Measurements from ENCODE around the gene DDC. TPM values are rescaled to one million over a fixed set of nuclear protein-coding genes. Genes with fewer than 3 reads are reported as not detected.
"Not testable (repeated sequence)": the region's sequence is repeated elsewhere in the genome, so short reads cannot be mapped to it uniquely, and the experiment has no call there.

The DDC gene
- total and polyA plus RNA-seq, 10 donors = 0.03 to 0.55 (median 0.29) TPM; not detected in 4

- Histone ChIP-seq H3K4me1 (no peaks in the 10 kb centered on the region), H3K27ac (no peak overlapping the region), H3K4me3 (no peak overlapping the region), H3K27me3 (replicated peaks in 1 of 7) (peaks cover 0 to 33% (median 0%) of the 10 kb centered on the region in 7 donors), H3K36me3 (no peaks in the 10 kb centered on the region), H3K9me3 (no peaks in the 10 kb centered on the region)
- intact Hi-C loops (cut with DNase I; ENCODE audit: low total_unique reads) = no loop called here
- no peak for DNase-seq
- TF ChIP-seq CTCF (IDR thresholded peaks at IDR 0.05 in 8 of 11, conservative IDR thresholded peaks at IDR 0.05 in 3 of 11) (no peak), POLR2A (IDR thresholded peaks at IDR 0.05) (no peak), POLR2AphosphoS5 (IDR thresholded peaks at IDR 0.05) (no peak)
- WGBS, 5 donors = 71 to 87% (median 82%) methylated on average over 10 to 14 of the region's 14 CpGs
These were observed 10.5 kb downstream of the DDC start for GRCh38 chr7:50554431-50555322.

GRCh38 chr7:50553973-50554372, 11.2 kb downstream of the DDC start:
- Histone ChIP-seq H3K27ac (no peak overlapping the region), H3K36me3 (no peaks in the 10 kb centered on the region), H3K9me3 (no peaks in the 10 kb centered on the region), H3K4me1 (no peaks in the 10 kb centered on the region), H3K4me3 (no peak overlapping the region), H3K27me3 (replicated peaks in 1 of 7) (peaks cover 0 to 26% (median 0%) of the 10 kb centered on the region in 7 donors)
- intact Hi-C loops (cut with DNase I; ENCODE audit: low total_unique reads) = no loop called here
- DNase-seq = no peak
- no peak for TF ChIP-seq POLR2A (IDR thresholded peaks at IDR 0.05)
- no peak for TF ChIP-seq CTCF (IDR thresholded peaks at IDR 0.05 in 8 of 11, conservative IDR thresholded peaks at IDR 0.05 in 3 of 11)
- no peak for TF ChIP-seq POLR2AphosphoS5 (IDR thresholded peaks at IDR 0.05)
- WGBS, 5 donors = 40 to 55% (median 49%) methylated on average over 3 of the region's 3 CpGs

GRCh38 chr7:50552921-50553320, 12.3 kb downstream of the DDC start:
- H3K4me3 ChIP-seq = no peak overlapping the region
- no peak overlapping the region for H3K27ac ChIP-seq
- intact Hi-C loops (cut with DNase I; ENCODE audit: low total_unique reads) = no loop called here
- H3K27me3 ChIP-seq (replicated peaks in 1 of 7) = peaks cover 0 to 19% (median 0%) of the 10 kb centered on the region in 7 donors
- WGBS, 5 donors = 40 to 60% (median 50%) methylated on average over 4 of the region's 4 CpGs
- DNase-seq = no peak
- no peaks in the 10 kb centered on the region for H3K9me3 ChIP-seq
- H3K36me3 ChIP-seq = no peaks in the 10 kb centered on the region
- no peaks in the 10 kb centered on the region for H3K4me1 ChIP-seq
- TF ChIP-seq POLR2A (IDR thresholded peaks at IDR 0.05) (no peak), CTCF (IDR thresholded peaks at IDR 0.05 in 8 of 11, conservative IDR thresholded peaks at IDR 0.05 in 3 of 11) (no peak), POLR2AphosphoS5 (IDR thresholded peaks at IDR 0.05) (no peak)

- Histone ChIP-seq H3K9me3 (no peaks in the 10 kb centered on the region), H3K27me3 (replicated peaks in 1 of 7) (peaks cover 0 to 19% (median 0%) of the 10 kb centered on the region in 7 donors), H3K27ac (no peak overlapping the region), H3K36me3 (no peaks in the 10 kb centered on the region), H3K4me1 (no peaks in the 10 kb centered on the region), H3K4me3 (no peak overlapping the region)
- intact Hi-C loops (cut with DNase I; ENCODE audit: low total_unique reads) = no loop called here
- 72 to 93% (median 86%) methylated on average over 4 of the region's 4 CpGs for WGBS, 5 donors
- DNase-seq = no peak
- TF ChIP-seq POLR2AphosphoS5 (IDR thresholded peaks at IDR 0.05) = no peak
- no peak for TF ChIP-seq CTCF (IDR thresholded peaks at IDR 0.05 in 8 of 11, conservative IDR thresholded peaks at IDR 0.05 in 3 of 11)
- no peak for TF ChIP-seq POLR2A (IDR thresholded peaks at IDR 0.05)
These were observed 13.1 kb downstream of the DDC start for GRCh38 chr7:50552139-50552538.

- intact Hi-C loops (cut with DNase I; ENCODE audit: low total_unique reads); DNase-seq: not testable (repeated sequence)
These were observed 19.6 kb downstream of the DDC start for GRCh38 chr7:50545613-50546012.

More at GRCh38 chr7:50545613-50546012, 19.6 kb downstream of the DDC start:
- not testable (repeated sequence) for H3K27me3 ChIP-seq (replicated peaks in 1 of 7); H3K36me3 ChIP-seq; H3K4me1 ChIP-seq; H3K4me3 ChIP-seq; H3K9me3 ChIP-seq; H3K27ac ChIP-seq
- WGBS, 5 donors = 85 to 89% (median 86%) methylated on average over 4 of the region's 4 CpGs
